SU-DHL-6 (cell line): ENCODE data around the gene TBC1D22A.

Experiments
- H2AFZ ChIP-seq: fragments of 200-600 bp; sonication (generic); 2 replicates; pipeline ENCODE4 v1.6.1; 2014; ENCODE audit warnings: low read depth, mild to moderate bottlenecking, moderate library complexity, mixed read lengths, antibody characterized with exemption, low read length; ENCODE audit not compliant: severe bottlenecking
- H3F3A ChIP-seq: fragments of 200-600 bp; shearing (Covaris generic); 2 replicates; pipeline ENCODE4 v1.6.0; 2016; ENCODE audit warnings: antibody characterized with exemption, mild to moderate bottlenecking; ENCODE audit not compliant: insufficient read depth
- H3K27ac ChIP-seq: fragments of 200-600 bp; sonication (generic); 2 replicates; pipeline ENCODE4 v1.5.1; 2016; ENCODE audit warnings: low read depth, mild to moderate bottlenecking, low read length, moderate library complexity, mixed read lengths
- H3K27me3 ChIP-seq: fragments of 200-600 bp; sonication (generic), shearing (Covaris generic); 2 replicates; pipeline ENCODE4 v1.6.0; 2014; ENCODE audit warnings: mild to moderate bottlenecking, low read length
- H3K36me3 ChIP-seq: fragments of 200-600 bp; sonication (generic); 2 replicates; pipeline ENCODE4 v1.6.1; 2014; ENCODE audit warnings: mild to moderate bottlenecking, low read length, mixed read lengths
- H3K4me2 ChIP-seq: fragments of 300-600, 200-600 bp; shearing (Covaris generic), sonication (generic); 2 replicates; pipeline ENCODE4 v1.6.0; 2014; ENCODE audit warnings: low read length, low read depth, mild to moderate bottlenecking; ENCODE audit not compliant: poor library complexity, severe bottlenecking
- H3K4me3 ChIP-seq: fragments of 200-600 bp; sonication (generic); 2 replicates; pipeline ENCODE4 v1.5.1; 2014; ENCODE audit warnings: antibody characterized with exemption, low read length, mild to moderate bottlenecking, mixed read lengths; ENCODE audit not compliant: insufficient read depth, poor library complexity, severe bottlenecking
- H3K79me2 ChIP-seq: fragments of 200-600 bp; sonication (generic); 2 replicates; pipeline ENCODE4 v1.6.1; 2014; ENCODE audit warnings: mild to moderate bottlenecking, low read length, moderate library complexity; ENCODE audit not compliant: insufficient read depth
- H3K9ac ChIP-seq: fragments of 200-600 bp; sonication (generic); 2 replicates; pipeline ENCODE4 v1.7.0; 2014; ENCODE audit warnings: mild to moderate bottlenecking, low read length
- H3K9me2 ChIP-seq: fragments of 200-600 bp; sonication (generic); replicated peaks from 2 replicates; pipeline ENCODE4 v1.6.1; 2014; ENCODE audit warnings: low read length; ENCODE audit not compliant: insufficient read depth
- H3K9me3 ChIP-seq: fragments of 200-600 bp; sonication (generic); 2 replicates; pipeline ENCODE4 v1.6.1; 2014; ENCODE audit warnings: low read length, mixed read lengths; ENCODE audit not compliant: insufficient read depth
- H4K20me1 ChIP-seq: fragments of 200-600 bp; sonication (generic); 2 replicates; pipeline ENCODE4 v1.6.1; 2014; ENCODE audit warnings: low read depth, mild to moderate bottlenecking, antibody characterized with exemption, low read length, moderate library complexity, mixed read lengths
- EZH2phosphoT487 ChIP-seq: fragments of 200-600 bp; sonication (generic), shearing (Covaris generic); conservative IDR thresholded peaks from 2 replicates; pipeline ENCODE4 v1.6.1; 2018; ENCODE audit warnings: mild to moderate bottlenecking, antibody characterized with exemption, low read length, moderate library complexity, mixed read lengths
- TF ChIP-seq, protein P1 (sequence below): fragments of 200-600 bp; sonication (generic); IDR thresholded peaks from one replicate; pipeline ENCODE4 v1.5.1; 2017; ENCODE audit warnings: antibody characterized with exemption, mild to moderate bottlenecking, low read length, moderate library complexity; ENCODE audit not compliant: insufficient read depth, poor library complexity, severe bottlenecking

The TBC1D22A gene

GRCh38 chr22:47130883-47131631, 368.6 kb downstream of the TBC1D22A start:
- no peaks in the 10 kb centered on the region for H3K36me3 ChIP-seq
- H3K9me2 ChIP-seq = no peaks in the 10 kb centered on the region
- no peak overlapping the region for H2AFZ ChIP-seq
- H4K20me1 ChIP-seq = no peaks in the 10 kb centered on the region
- H3F3A ChIP-seq = no peaks in the 10 kb centered on the region
- no peak overlapping the region for H3K27ac ChIP-seq
- no peaks in the 10 kb centered on the region for H3K27me3 ChIP-seq
- H3K4me3 ChIP-seq = no peak overlapping the region
- TF ChIP-seq EZH2phosphoT487 = no peak
- H3K9me3 ChIP-seq = no peaks in the 10 kb centered on the region
- no peak overlapping the region for H3K9ac ChIP-seq
- H3K4me2 ChIP-seq = no peak overlapping the region
- no peaks in the 10 kb centered on the region for H3K79me2 ChIP-seq

DNA sequence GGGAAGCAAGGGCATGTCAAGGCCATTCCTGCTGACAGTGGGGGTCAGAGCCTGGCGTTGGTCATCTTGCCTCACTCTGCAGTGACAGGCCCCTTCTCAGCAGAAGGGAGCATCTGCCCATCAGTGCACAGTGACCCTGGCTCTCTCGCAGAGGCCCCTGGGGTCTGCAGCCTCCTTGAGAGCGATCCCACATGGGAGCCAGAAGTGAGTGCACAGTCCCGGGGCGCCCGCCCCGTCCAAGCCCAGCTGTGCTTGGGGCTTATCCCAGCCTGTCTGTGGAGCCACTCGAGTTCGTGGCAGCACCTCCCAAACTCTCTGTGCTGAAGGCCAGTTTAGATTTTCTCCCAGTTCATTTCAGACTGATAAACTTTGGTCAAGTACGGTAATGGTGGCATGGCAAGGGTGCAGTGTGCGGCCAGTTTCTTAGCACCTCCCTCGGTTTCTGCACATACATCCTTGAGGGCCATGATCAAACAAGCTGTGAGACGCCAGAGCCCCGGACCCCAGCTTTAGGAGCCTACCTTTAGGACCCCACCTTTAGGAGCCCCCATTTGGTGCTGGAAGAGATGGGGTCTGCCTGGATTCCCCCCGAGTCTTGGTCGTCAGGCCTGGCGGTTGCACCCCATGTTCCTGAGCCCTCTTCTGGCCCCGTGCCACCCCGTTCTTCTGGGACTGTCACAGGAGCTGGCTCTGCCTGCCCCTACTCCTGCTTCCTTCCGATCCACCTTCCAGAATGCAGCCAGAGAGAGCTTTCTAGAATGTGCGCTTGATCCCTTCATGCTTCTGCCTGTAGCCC, 369.4 kb downstream of the TBC1D22A start:
- no peaks in the 10 kb centered on the region for H3K36me3 ChIP-seq
- H3K27ac ChIP-seq = no peak overlapping the region
- no peaks in the 10 kb centered on the region for H3F3A ChIP-seq
- H3K4me3 ChIP-seq = no peak overlapping the region
- H2AFZ ChIP-seq = no peak overlapping the region
- H3K9me2 ChIP-seq = no peaks in the 10 kb centered on the region
- TF ChIP-seq EZH2phosphoT487 = no peak
- TF ChIP-seq, protein P1, sequence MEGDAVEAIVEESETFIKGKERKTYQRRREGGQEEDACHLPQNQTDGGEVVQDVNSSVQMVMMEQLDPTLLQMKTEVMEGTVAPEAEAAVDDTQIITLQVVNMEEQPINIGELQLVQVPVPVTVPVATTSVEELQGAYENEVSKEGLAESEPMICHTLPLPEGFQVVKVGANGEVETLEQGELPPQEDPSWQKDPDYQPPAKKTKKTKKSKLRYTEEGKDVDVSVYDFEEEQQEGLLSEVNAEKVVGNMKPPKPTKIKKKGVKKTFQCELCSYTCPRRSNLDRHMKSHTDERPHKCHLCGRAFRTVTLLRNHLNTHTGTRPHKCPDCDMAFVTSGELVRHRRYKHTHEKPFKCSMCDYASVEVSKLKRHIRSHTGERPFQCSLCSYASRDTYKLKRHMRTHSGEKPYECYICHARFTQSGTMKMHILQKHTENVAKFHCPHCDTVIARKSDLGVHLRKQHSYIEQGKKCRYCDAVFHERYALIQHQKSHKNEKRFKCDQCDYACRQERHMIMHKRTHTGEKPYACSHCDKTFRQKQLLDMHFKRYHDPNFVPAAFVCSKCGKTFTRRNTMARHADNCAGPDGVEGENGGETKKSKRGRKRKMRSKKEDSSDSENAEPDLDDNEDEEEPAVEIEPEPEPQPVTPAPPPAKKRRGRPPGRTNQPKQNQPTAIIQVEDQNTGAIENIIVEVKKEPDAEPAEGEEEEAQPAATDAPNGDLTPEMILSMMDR = no peak
- H3K9ac ChIP-seq = no peak overlapping the region
- H3K79me2 ChIP-seq = no peaks in the 10 kb centered on the region
- no peaks in the 10 kb centered on the region for H3K27me3 ChIP-seq
- H3K4me2 ChIP-seq = no peak overlapping the region
- H4K20me1 ChIP-seq = no peaks in the 10 kb centered on the region
- no peaks in the 10 kb centered on the region for H3K9me3 ChIP-seq

GRCh38 chr22:47132428-47132825, 370.0 kb downstream of the TBC1D22A start:
- Histone ChIP-seq H3K27me3 (no peaks in the 10 kb centered on the region), H3K9me2 (no peaks in the 10 kb centered on the region), H3K79me2 (no peaks in the 10 kb centered on the region), H2AFZ (no peak overlapping the region), H3K4me3 (no peak overlapping the region), H3K9ac (no peak overlapping the region), H3F3A (no peaks in the 10 kb centered on the region), H4K20me1 (no peaks in the 10 kb centered on the region), H3K27ac (no peak overlapping the region), H3K4me2 (no peak overlapping the region), H3K36me3 (no peaks in the 10 kb centered on the region), H3K9me3 (no peaks in the 10 kb centered on the region)
- TF ChIP-seq, protein P1 = no peak
- no peak for TF ChIP-seq EZH2phosphoT487
